ENCODE data around the gene HYAL2. TPM values are rescaled to one million over a fixed set of nuclear protein-coding genes. Genes with fewer than 3 reads are reported as not detected.

The HYAL2 gene
- polyA plus RNA-seq, 6 donors from 2014 or later: 0.59 to 5.9 (median 3.4) TPM; not detected in 1

DNA sequence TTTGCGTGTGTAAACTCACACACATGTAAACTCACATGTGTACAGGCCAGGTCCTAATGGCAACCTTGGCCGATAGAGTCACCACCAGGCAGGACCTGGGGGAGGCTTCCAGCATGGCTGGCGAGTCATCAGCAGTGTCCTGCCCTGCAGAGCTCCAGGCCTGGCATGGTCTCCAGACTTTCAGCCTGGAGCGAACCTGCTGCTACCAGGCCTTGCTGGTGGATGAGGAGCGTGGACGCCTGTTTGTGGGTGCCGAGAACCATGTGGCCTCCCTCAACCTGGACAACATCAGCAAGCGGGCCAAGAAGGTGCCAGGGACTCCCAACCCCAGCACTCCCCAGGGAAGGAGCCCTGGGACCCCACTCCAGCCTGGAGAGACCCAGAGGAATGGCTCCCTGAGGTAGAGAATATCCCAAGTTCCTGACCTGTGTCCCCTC is 52.5 kb downstream of the HYAL2 start:
- no peaks in the 10 kb centered on the region for H3K9me3 Mint-ChIP-seq
- ATAC-seq (ENCODE audit: low read depth in 2 of 2) (no peak), DNase-seq (no peak)
- peaks cover 21 to 59% (median 27%) of the 10 kb centered on the region in 3 donors for H3K27me3 Mint-ChIP-seq
- no peak overlapping the region for H3K4me3 Mint-ChIP-seq
- no peaks in the 10 kb centered on the region for H3K36me3 Mint-ChIP-seq
- H3K27ac Mint-ChIP-seq: no peak overlapping the region
- peaks cover 11 to 17% (median 15%) of the 10 kb centered on the region in 3 donors for H3K4me1 Mint-ChIP-seq

DNA sequence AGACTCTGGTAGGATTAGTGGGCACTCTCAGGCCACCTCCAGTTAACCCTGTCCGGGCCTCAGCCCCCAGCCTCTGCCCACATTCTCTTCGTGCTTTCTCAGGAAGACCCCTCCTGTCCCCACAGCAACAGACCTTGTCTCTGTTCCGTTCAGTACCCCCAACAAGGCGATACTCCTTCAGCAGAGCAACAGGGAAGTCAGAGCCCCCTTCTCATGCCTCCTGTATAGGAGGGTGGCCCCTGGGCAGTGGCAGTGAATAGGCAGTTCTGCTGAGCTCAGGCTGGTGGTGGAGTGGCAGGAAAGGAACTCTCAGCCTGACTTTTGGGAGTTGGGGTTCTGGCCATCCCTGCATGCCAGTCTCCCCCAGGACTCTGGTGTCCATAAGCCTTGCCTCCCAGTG is 53.1 kb downstream of the HYAL2 start:
- Mint-ChIP-seq H3K4me3 (peak overlapping the region in 1 of 8 donors; percentile 56), H3K36me3 (no peaks in the 10 kb centered on the region), H3K27me3 (peaks cover 18 to 53% (median 21%) of the 10 kb centered on the region in 3 donors), H3K27ac (no peak overlapping the region), H3K4me1 (peaks cover 9 to 14% (median 11%) of the 10 kb centered on the region in 3 donors), H3K9me3 (no peaks in the 10 kb centered on the region)
- DNase-seq: no peak
- no peak for ATAC-seq (ENCODE audit: low read depth in 2 of 2)

- ATAC-seq (ENCODE audit: low read depth in 2 of 2) (no peak), DNase-seq (no peak)
- peak within 1 kb of the TSS in 1 of 8 donors; percentile 56 for H3K4me3 Mint-ChIP-seq
- peaks cover 13 to 48% (median 16%) of the 10 kb centered on the region in 3 donors for H3K27me3 Mint-ChIP-seq
- H3K27ac Mint-ChIP-seq: peak within 1 kb of the TSS in 1 of 6 donors; percentile 59
- peaks cover 4 to 8% (median 6%) of the 10 kb centered on the region in 3 donors for H3K4me1 Mint-ChIP-seq
- H3K36me3 Mint-ChIP-seq: no peaks in the 10 kb centered on the region
- no peaks in the 10 kb centered on the region for H3K9me3 Mint-ChIP-seq
These were observed 53.7 kb downstream of the HYAL2 start, which contains the start of gene SEMA3B for GRCh38 chr3:50268703-50269451. Gene SEMA3B, plus strand, starts transcription at chr3:50269147. Its CDS starts 94 bp downstream, at chr3:50269241.

- Mint-ChIP-seq H3K4me3 (no peak overlapping the region), H3K27ac (peak overlapping the region in 1 of 6 donors; percentile 59), H3K36me3 (no peaks in the 10 kb centered on the region), H3K27me3 (peaks cover 13 to 47% (median 14%) of the 10 kb centered on the region in 3 donors), H3K4me1 (peaks cover 4 to 6% (median 5%) of the 10 kb centered on the region in 3 donors), H3K9me3 (no peaks in the 10 kb centered on the region)
- ATAC-seq (ENCODE audit: low read depth in 2 of 2): no peak
- no peak for DNase-seq
These were observed 54.3 kb downstream of the HYAL2 start for GRCh38 chr3:50268276-50268675.

Other genes with a start within 250 kb of the HYAL2 start
- 10 to 100 TPM; 33.9 to 88.8 (median 37.7) TPM for gene RBM5, start 233.8 kb downstream of the HYAL2 start, polyA plus RNA-seq (ENCODE audit: low read depth in 6 of 6)
- not detected for gene SEMA3F, start 167.4 kb downstream of the HYAL2 start, polyA plus RNA-seq (ENCODE audit: low read depth in 6 of 6)
- not detected for gene GNAT1, start 131.1 kb downstream of the HYAL2 start, polyA plus RNA-seq (ENCODE audit: low read depth in 6 of 6)
- gene SLC38A3, start 117.5 kb downstream of the HYAL2 start, polyA plus RNA-seq (ENCODE audit: low read depth in 6 of 6): not detected
- 100 to 1,000 TPM; 472 to 669 (median 550) TPM for gene GNAI2, start 86.5 kb downstream of the HYAL2 start, polyA plus RNA-seq (ENCODE audit: low read depth in 6 of 6)
- gene SEMA3B, start 53.6 kb downstream of the HYAL2 start, polyA plus RNA-seq (ENCODE audit: low read depth in 6 of 6): under 1 TPM in 1 of 6 donors, not detected in 5; 0.13 TPM
- gene LSMEM2, start 43.7 kb downstream of the HYAL2 start, polyA plus RNA-seq (ENCODE audit: low read depth in 6 of 6): under 1 TPM in 1 of 6 donors, not detected in 5; 0.19 TPM
- gene IFRD2, start 30.3 kb downstream of the HYAL2 start, polyA plus RNA-seq (ENCODE audit: low read depth in 6 of 6): 10 to 100 TPM; 42.7 to 68.3 (median 55.7) TPM
- 1 to 10 TPM in 4 of 6 donors, under 1 TPM in 1, not detected in 1; 0.93 to 2.8 (median 1.6) TPM for gene HYAL3, start 23.3 kb downstream of the HYAL2 start, polyA plus RNA-seq (ENCODE audit: low read depth in 6 of 6)
- 10 to 100 TPM in 5 of 6 donors, 1 to 10 TPM in 1; 9.0 to 15.5 (median 11.6) TPM for gene NAA80, start 23.3 kb downstream of the HYAL2 start, polyA plus RNA-seq (ENCODE audit: low read depth in 6 of 6)
- gene HYAL1, start 19.2 kb downstream of the HYAL2 start, polyA plus RNA-seq (ENCODE audit: low read depth in 6 of 6): under 1 TPM in 3 of 6 donors, not detected in 3; 0.12 to 0.32 (median 0.15) TPM
- 10 to 100 TPM; 39.2 to 60.2 (median 46.3) TPM for gene TUSC2, start 5.5 kb upstream of the HYAL2 start, polyA plus RNA-seq (ENCODE audit: low read depth in 6 of 6)
- 100 to 1,000 TPM in 2 of 6 donors, 10 to 100 TPM in 4; 71.9 to 147 (median 89.9) TPM for gene RASSF1, start 18.1 kb upstream of the HYAL2 start, polyA plus RNA-seq (ENCODE audit: low read depth in 6 of 6)
- under 1 TPM in 1 of 6 donors, not detected in 5; 0.53 TPM for gene ZMYND10, start 23.0 kb upstream of the HYAL2 start, polyA plus RNA-seq (ENCODE audit: low read depth in 6 of 6)
- gene NPRL2, start 28.0 kb upstream of the HYAL2 start, polyA plus RNA-seq (ENCODE audit: low read depth in 6 of 6): 10 to 100 TPM; 17.9 to 31.8 (median 23.7) TPM
- gene CYB561D2, start 28.1 kb upstream of the HYAL2 start, polyA plus RNA-seq (ENCODE audit: low read depth in 6 of 6): 10 to 100 TPM; 55.4 to 75.9 (median 65.2) TPM
- 10 to 100 TPM; 24.5 to 34.1 (median 31.6) TPM for gene TMEM115, start 36.8 kb upstream of the HYAL2 start, polyA plus RNA-seq (ENCODE audit: low read depth in 6 of 6)
- under 1 TPM in 3 of 6 donors, not detected in 3; 0.17 to 0.24 (median 0.18) TPM for gene CACNA2D2, start 180.9 kb upstream of the HYAL2 start, polyA plus RNA-seq (ENCODE audit: low read depth in 6 of 6)
- 10 to 100 TPM in 2 of 6 donors, 1 to 10 TPM in 4; 3.6 to 11.3 (median 6.4) TPM for gene C3orf18, start 245.0 kb upstream of the HYAL2 start, polyA plus RNA-seq (ENCODE audit: low read depth in 6 of 6)
- 10 to 100 TPM; 18.2 to 44.6 (median 32.8) TPM for gene HEMK1, start 246.8 kb upstream of the HYAL2 start, polyA plus RNA-seq (ENCODE audit: low read depth in 6 of 6)